GM19324 (cell line): Measurements from ENCODE around the gene OR5I1.
"Not testable (repeated sequence)": the region's sequence is repeated elsewhere in the genome, so short reads cannot be mapped to it uniquely, and the experiment has no call there.

Experiments used
- ATAC-seq: cut with Tn5 transposase; IDR thresholded peaks from one replicate; pipeline ENCODE4 v1.9.1; 2021; ENCODE audit warnings: mild to moderate bottlenecking, moderate library complexity; ENCODE audit not compliant: unreplicated experiment, low FRiP score

The OR5I1 gene

DNA sequence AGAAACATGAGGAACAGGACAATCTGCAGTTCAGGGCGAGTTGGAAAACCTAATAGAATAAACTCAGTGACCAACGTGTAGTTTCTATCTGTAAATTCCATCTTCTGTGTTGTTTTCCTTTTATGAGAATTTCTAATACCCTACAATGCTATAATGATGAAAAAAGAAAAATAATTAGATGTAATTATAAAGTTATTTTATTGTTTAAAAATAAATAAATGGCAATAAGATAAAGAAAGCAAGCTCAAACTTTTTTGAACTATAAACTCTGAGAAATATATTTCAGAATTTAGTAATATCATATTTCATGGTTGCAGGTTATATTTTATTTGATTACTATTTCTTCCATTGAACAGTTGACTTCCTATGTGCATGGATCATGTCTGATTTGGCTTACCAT, at the start of gene OR5I1:
OR5I1 (minus strand) TSS at position 101 of the 400 bp plus-strand sequence; CDS start at position 101, 0 bp downstream.
- ATAC-seq, result no peak

DNA sequence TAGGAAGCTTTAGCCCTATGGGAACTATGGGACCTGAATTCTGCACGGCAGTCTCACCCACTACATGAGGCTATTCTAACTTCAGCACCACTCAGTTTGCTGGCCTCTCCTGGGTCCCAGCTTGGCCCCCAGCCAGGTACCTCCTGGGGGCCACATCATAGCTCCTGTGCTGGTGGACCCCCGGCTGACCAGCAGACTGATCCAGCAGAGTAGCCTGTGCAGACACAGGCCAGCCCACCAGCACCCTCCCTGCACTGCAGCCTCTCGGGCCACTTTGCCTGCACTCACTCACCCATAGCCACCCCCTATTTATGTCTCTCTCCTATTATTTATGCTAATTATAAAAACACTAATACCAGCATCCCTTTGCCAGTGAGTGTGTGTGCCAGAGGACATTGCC, 34.7 kb upstream of the OR5I1 start:
- ATAC-seq, result no peak

DNA sequence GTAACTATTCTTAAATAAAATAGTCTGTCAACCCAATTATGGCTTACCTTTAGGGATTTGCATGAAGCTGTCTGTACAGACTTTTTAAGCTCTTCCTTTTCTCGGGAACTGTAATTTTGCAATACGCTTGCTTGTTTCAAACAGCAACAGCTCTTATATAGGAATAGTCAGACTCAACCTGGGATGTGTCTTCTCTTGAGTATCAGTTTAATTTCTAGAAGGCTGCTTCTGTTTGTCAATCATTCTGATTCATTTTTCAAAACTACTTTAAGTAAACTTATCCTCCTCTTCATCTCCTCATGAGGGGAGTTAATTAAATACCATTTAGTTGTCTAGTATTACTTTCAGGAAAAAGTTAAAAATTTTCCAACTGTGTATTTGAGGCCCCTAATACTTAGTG, 33.6 kb upstream of the OR5I1 start, which contains the start of gene OR10AG1:
OR10AG1 (minus strand) TSS at position 101 of the 400 bp plus-strand sequence; CDS start at position 63, 38 bp downstream.
- ATAC-seq, result no peak

DNA sequence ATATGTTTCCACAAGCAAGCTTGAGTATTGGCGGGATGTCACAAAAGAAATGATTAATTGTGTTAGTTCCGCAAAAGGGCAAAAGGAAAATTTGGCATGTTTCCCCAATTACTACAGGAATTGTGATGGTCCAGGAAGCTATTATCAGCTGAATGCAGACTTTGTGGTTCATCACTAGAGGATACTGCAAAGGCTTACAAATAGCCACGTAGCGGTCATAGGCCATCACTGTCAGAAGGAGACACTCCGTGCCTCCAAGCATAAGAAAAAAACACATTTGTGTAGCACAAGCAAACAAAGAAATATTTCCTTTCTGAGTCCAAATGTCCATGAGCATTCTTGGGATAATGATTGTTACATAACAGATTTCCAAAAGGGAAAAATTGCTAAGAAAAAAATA, 31.7 kb upstream of the OR5I1 start:
- no peak for ATAC-seq

DNA sequence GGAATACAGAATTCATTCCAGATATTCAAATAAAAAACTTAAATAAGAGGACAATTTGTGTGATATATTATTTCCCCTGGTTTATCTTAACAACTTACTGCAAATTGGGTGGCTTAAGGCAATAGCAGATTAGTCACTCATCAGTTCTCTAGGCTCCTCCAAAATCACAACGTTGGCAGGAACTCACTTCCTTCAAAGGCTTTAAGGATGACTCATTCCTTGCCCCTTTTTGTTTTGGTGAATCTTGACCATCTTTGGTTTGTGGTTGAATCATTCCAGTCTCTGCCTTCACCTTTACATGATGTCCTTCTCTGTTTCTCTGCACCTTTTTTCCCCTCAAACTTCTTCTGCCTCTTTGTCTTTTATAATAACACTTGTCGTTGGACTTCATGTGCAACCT, 30.2 kb upstream of the OR5I1 start:
- ATAC-seq, result no peak

DNA sequence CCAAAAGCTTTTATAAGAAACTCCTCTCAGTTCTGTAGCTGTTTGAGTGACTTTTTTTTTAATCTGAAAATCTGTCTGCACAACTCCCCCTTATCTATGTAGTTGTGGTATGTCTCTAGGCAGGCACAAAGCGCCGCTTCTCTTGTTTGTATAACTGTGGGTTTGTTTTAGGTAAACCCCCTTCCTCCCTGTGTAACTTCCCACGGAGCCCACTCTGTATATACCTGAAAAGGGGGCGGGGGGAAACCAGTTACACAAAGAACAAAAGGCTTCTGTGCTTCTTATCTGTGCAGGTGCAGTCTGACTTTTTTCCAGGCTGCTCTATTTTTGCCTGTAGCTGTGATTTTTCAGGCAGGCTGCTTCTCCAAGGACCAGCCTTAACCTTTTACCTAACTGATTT, 20.3 kb upstream of the OR5I1 start:
- ATAC-seq, result no peak

DNA sequence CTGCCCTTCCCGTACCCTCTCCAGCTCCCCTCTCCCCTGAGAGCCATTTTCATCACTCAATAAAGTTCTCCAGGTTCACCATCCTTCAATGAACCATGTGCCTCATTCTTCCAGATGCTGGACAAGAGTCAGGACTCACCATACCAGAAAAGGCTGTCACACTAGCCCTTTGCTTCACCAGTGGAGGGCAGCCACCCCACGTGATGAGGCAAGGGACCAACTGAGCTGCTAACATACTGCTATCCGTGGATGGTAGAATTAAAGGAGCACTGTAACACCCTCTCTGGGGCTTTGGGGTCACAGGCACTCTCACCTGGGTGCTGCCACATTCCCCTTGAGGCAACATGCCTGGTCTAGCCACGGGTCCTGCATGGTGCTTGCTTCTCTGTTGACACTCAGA, 13.1 kb upstream of the OR5I1 start:
- no peak for ATAC-seq

DNA sequence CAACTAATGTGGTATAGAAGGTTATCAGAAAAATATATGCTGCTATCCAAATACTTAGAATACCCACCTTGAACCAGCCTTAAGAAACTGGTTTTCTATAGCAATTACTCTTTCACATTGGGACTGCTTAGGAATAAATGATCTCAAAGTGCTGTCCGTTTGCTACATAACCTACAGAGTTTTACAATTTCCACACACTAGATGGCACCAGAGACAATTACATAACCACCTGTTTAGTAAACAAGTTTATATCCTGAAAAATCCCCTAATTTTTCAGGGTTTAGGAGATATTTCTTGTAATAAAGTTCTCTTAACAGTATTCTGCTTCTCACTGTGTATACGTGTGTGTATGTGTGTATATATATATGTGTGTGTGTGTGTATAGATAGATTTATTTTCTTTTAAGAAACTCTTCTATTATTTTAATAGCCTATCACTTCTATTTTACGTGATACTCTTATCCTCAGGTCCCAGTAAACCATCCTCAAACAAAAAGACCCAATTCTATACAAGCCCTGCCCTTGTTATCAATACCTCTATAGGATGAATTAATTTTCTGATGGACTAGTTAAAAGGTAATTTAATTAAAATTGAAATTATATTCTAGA, 6.7 kb upstream of the OR5I1 start:
- ATAC-seq, result no peak

DNA sequence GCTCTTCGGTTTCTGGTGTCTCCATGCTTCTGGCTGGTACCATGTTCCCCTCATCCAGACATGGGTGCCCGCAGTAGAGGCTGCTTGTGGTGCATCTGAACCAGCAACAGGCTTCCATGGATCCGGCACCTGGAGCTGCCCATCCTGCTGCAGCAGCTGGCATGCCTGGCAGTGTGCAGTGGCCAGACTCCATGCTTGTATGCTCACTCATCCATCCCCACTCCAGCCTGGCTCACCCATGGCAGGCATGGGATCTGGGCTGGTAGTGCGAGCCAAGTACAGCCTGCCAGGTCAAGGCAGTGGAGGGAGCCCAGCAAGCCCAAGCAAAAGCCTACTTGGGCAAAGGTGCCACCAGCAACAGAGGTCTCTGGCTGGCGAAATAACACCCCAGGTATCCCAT, 15.7 kb downstream of the OR5I1 start:
- ATAC-seq, result no peak

DNA sequence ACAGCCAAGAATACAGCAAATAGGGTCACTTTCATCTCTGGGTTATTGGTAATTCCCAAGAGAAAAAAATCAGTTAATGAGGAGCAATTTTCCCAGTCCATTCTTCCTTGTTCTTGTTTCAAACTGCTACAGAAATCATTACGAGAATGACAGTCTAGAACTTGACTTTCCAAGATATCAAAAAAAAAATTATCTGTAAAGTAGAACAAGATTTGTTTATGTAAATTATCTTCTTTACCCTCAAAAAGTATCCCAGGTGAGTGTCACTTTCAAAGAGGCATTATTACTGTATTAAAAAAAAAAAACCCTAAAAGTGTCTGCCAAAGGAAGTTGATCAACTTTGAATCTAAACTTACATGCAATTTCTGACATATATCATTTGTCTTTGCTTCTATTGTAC, 21.7 kb downstream of the OR5I1 start, which contains the start of gene OR5W2:
OR5W2 (minus strand) TSS at position 101 of the 400 bp plus-strand sequence; CDS start at position 101, 0 bp downstream.
- no peak for ATAC-seq

DNA sequence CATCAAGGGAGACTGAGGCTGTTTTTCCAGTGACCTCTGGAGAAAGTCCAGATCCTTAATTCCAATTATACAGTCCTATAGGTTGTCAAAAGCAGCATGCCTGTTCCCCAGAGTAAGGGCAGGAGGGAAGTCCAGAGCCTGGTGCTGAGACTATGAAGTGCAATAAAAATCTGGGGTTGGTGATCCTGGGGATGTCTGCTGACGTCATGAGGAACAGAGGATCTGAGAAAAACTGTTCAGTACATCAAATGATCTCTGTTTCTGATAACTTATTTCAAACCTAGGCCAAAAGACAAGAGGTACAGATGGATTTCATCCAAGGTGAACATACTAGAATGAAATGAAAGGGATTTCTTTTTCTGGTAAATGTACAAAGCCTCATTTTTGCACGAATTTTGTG, 33.9 kb downstream of the OR5I1 start:
- ATAC-seq, result no peak

DNA sequence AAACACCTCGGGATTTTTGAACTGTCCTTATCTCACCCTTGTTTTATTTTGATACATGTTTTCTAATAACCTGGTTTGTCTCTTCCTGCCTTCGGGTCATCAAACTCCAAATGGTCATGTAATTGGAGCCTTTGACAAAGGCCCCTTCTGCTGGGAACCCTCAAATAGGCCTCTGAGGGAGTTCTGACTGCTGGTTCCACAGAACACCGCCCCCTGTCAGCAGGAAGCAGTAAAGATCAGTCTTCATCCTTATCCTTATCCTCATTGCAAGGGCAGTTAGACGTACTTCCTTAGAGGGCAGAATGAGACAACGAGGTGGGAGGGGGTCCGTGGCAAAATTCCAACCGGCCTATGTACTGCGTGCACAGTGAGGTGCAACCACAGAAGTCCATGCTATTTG, 41.0 kb downstream of the OR5I1 start:
- ATAC-seq, result no peak

DNA sequence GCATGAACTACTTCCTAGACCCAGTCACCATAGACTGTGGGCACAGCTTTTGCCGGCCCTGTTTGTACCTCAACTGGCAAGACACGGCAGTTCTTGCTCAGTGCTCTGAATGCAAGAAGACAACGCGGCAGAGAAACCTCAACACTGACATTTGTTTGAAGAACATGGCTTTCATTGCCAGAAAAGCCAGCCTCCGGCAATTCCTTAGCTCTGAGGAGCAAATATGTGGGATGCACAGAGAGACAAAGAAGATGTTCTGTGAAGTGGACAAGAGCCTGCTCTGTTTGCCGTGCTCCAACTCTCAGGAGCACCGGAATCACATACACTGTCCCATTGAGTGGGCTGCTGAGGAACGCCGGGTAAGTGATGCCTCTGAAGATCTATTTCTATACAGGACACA, 50.7 kb downstream of the OR5I1 start:
- not testable (repeated sequence) for ATAC-seq
